ENCODE data around the gene GLI3.

Gene GLI3

DNA sequence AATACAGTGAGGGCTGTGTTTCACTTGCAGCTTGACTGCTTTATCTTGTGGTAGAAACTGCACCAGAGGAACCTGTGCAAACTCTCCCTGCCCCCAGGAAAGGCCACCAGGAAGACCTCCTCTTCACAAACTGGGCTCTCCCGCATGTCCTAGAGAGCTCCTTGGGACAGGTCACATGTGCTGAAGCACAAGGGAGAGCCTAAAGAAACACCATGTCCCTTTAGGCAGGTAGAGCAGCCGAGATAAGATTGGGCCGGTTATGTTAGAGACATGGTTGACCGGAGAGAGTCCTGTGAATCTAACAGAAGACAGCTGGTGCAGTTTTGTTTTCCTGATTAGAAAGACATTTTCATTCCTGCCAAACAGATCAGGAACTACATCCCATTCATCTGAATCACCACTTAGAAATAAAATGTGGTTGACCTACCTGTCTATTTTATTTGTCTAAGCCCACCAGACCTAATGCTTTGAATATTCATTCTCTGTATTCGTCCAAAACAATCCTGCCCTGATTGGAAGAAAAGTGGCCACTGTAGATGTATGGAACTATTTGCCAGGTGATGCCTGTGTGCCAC, 224.1 kb downstream of the GLI3 start:
- H3K27ac ChIP-seq: no peak overlapping the region

GRCh38 chr7:42012313-42012712, 224.7 kb downstream of the GLI3 start:
- no peak overlapping the region for H3K27ac ChIP-seq
- TF ChIP-seq CTCF (conservative IDR thresholded peaks at IDR 0.05): no peak

More for the DNA sequence above, 224.1 kb downstream of the GLI3 start:
- no peak for TF ChIP-seq CTCF (conservative IDR thresholded peaks at IDR 0.05)

GRCh38 chr7:42011846-42012245, 225.2 kb downstream of the GLI3 start:
- no peak for TF ChIP-seq CTCF (conservative IDR thresholded peaks at IDR 0.05)
- H3K27ac ChIP-seq: no peak overlapping the region

DNA sequence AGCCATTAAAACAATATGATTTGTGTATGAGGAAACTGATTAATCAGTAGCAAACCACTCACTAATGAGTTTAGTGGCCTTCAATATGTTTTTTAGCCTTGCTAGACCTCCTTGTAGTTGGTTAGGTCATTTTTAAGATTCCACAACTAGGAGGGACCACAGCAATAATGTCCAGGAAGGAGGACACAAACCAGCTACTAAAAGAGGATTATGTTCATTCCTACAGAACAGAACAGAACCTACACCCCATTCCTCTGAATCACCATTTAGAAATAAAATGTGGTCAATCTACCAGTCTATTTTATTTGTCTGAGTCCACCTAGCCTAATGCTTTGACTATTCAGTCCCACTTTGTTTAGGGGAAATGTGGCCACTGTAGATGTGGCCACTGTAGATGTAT, 226.3 kb downstream of the GLI3 start:
- no peak overlapping the region for H3K27ac ChIP-seq
- no peak for TF ChIP-seq CTCF (conservative IDR thresholded peaks at IDR 0.05)

- TF ChIP-seq CTCF (conservative IDR thresholded peaks at IDR 0.05): no peak
These were observed 230.1 kb downstream of the GLI3 start for GRCh38 chr7:42006801-42007513.

DNA sequence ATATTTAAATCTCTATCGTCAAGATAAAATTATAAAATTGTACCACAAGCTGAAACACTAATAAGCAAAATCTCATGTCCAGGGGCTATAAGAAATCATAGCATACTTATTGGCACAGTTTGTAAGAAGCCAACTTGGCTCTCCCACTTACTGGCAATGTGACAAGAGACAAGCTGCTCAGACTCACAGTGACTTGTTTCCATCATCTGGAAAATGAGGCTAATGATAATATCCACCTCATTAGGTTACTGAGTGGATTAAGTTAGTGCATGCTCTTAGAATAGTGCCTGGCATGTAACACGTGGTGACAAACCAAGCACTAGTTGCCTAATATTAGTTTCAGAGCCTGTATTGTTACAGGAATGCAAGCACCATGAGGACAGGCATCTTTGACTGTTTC, 234.4 kb downstream of the GLI3 start:
- no peak for TF ChIP-seq CTCF (conservative IDR thresholded peaks at IDR 0.05)
- H3K27ac ChIP-seq: no peak overlapping the region

More at GRCh38 chr7:42006801-42007513, 230.1 kb downstream of the GLI3 start:
- no peak overlapping the region for H3K27ac ChIP-seq

- TF ChIP-seq CTCF (conservative IDR thresholded peaks at IDR 0.05): no peak
- no peak overlapping the region for H3K27ac ChIP-seq
These were observed 237.2 kb downstream of the GLI3 start for GRCh38 chr7:41999736-42000283.

All from VCaP (cell line).